Right forelimb (tissue), 1 donor: ENCODE measurements around the gene OCA2.
A peak's percentile ranks its signal among the peaks of the same experiment; 100 is the strongest.
"Not testable (repeated sequence)": the region's sequence is repeated elsewhere in the genome, so short reads cannot be mapped to it uniquely, and the experiment has no call there.

Experiments used
- DNase-seq: peaks from one replicate; pipeline ENCODE4 v3.0.0-alpha.2; 2018

OCA2 gene

DNA sequence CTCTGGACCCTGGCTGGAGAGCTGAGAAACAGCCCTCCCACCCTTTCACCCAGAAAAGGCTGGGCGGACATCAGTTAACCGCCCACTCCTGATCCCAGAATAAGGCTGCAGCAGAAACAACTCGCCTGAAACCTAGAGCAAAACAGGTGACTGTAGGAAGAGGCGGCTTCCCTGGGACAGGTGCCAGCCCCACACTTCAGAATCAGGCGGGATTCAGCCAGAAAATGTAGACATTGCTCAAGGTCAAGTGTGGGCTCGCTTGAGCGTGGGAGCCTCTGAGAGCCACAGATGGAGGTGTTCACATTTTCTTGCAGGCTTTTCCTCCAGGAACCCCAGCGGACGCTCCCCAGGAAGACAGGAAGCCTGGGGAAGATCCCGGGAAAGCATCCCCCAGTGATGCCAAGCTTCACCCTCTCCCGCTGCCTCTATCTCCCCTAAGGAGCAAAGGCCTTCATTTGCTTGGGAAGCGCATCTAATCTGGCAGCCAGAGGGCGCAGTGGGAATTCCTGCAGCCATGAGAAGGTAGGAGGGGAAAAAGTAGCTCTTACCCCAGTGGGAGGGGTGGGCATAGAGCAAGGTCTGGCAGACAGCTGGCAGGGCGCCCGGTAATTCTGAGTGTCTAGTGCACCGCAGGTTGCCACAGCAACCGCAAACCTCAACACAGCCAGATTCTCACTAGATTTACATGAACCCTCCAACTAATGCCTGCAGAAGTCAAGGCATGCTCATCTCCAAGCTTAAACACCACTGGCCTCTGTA is 77.7 kb downstream of the OCA2 start:
- DNase-seq, result no peak

DNA sequence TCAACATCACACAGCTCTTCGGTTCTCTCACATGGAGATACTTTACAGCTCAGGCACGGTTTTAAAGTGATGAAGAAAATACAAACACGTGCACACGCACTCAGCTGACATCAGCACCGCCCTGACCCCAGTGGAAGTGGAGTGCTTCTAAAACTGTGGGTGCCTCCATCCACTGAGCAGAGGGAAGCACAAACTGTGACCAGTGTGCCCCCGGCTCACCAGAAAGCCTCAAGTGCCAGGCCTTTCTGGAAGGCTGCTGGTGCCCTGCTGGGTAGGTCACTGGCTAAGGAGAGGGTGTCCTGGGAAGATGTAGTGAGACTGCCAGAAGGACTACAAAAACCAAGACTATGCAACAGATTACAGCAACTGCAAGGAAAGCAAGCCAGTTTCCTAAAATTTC is 78.5 kb downstream of the OCA2 start:
- DNase-seq, result no peak

DNA sequence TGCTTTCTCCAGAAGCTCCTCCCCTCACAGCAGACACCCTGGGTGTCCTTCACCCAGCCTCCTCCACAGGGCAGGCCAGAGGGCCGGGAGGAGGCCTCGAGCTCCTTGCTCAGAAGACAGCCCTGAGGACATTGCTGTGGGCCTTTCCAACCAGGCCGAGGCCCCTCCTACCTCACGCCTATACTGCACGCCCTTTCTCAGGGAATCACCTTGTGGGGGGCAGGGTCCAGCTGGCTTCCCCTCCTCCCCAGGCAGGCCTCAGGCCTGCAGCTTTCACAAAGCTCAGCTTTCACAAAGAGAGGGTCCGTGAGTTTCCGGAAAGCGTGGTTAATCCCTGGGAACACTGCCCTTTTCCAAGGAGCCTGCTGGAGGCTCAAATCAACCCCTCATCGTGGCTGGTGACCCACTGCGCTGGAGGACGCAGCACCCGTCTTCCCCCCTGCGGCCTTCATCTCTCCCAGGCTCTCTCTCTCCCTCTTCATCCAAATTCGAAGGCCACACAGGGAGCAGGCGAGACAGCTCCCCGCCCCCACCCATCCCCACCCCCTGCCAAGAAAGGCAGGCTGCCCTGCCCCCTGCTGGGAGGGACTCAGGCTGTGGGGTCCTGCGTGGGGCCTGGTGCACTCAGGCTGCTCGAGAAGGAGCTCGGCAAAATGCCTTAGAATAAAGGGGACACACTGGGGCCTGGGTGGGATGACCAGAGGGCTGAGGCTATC is 79.4 kb downstream of the OCA2 start:
- no peak for DNase-seq

DNA sequence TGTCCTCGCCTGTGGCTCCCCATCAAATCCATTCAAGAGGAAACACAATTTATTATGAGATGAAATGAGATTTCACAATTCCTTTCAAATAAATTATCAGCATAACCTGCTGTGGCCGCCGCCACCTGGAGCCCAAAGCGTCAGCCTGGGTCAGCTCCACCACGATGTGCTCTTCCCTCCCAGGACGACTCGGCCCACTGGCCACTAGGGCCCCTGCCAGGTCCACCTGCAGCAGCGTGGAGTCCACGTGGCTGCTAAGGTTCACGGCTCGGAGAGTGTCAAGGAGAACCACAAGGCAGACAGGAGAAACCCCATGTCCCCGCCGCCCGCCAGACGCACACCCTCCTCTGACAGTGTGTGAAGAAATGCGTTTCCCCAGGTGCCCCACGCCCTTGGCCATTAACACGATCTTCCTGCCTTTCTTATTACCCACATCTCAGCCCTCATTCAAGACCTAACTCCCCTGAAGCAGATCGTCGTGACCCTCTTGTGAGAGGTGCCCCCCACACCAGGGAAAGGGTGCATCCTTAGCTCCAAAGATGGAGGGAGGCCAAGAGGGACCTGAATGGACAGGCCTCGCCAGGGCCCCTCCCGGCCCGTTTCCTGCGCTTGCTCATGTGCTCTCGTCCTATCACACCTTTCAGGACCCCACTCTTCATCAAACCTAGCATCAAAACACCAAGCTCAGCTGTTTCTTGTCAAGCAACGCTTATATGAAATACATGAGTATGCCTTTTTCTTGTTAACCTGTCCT is 80.6 kb downstream of the OCA2 start:
- DNase-seq, result no peak

DNA sequence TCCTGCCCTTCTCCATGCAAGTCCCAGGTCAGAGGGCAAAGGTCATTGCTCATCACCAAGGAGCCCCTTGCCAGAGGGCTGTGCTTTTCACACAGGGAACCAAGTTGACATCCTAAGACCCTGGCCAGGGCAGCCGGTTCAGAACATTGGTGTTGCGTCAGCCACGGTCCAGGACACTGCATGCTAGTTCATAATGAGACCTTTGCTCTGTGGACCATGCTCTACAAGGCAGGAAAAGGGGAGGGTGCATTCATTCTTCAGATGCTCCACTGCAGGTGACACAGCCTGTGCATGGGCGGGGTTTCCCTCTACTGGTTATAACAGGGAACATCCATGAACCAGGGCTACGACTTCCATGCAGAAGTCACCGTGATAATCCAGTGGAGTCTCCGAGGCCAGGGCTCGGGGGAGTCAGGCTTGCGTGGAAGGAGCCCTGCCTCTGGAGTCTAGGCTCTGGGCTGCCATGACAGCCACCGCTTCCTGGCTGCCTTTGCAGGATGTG is 81.6 kb downstream of the OCA2 start:
- no peak for DNase-seq

DNA sequence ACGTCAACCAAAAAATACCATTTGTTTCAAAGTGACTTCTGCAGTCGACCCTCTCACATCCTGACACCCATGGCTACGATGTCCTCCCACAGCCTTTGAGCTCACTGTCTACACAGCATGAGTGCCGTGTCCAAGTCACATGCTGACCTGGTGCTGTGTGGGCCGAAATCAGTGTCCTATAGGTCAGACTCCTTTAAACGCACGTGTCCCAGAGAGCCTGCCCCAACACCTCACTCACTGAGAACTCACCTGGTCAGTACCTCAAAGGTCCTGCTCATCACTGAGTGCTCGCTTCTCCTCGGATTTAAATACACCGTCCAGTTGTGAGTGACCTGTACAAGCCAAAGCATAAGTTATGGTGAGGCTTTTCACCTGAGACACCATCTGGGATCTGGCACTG is 83.3 kb downstream of the OCA2 start:
- DNase-seq, result no peak

DNA sequence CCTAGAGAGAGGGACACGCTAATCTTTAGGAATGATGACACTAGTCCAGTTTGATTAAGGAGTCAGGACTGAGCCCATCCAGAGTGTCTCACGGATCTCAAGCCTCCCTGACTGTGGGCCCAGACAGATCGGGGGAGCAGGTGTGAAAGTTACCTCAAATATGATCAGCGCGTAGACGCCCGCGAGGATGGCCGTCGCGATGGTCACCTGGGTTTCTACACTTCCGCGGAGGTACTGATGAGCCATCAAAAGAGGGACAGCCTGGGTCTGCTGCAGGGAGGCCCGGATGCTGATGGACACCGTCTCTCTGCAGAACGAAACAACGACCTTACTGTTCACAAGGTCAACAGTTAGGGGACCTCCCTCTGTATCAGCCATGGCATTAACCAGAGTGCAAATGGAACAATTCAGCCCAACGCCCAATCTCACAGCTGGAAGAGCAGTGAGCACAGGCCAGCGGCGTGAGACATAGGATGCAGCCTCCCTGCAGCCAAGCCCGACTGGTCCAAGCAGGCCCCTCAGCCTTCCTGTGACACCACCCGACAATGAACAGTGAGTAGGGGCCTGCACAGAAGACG is 84.4 kb downstream of the OCA2 start:
- DNase-seq, result no peak

DNA sequence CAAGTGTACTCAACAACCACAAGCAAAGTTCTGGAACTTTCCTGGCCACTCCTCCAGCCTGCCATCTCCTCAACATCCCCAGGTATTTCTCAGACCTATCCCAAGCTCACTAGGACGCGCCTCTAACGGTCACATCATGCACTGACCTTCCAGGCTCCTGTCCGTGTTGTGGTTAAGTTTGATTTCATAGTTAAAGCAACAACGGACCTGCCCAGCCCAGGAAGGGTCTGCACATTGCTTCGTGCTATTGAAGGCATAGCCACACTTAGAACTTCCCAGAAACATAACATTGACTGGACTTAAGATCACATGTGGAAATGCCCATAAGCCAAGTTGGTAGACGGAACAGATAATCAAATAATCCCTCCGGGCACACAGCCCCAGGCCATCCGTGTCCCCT is 85.1 kb downstream of the OCA2 start:
- DNase-seq, result no peak

DNA sequence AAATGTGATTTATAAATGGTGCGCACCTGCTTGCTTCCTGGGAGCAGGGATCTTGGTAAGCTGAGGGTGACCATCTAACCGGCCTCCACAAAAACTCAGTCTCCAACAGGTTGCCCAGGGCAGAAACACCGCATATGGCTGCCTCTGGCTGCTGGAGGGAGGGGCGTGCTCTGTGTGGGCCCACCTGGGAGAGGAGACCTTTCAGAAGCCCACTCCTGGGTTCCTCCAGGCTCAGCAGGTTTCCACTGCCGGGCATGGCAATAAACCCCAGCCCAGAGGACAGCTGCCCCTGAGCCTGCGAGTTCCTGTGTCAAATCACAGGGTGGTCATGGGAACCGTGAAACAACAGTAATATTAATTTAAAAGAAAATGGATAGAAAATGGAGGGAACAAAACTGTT is 85.6 kb downstream of the OCA2 start:
- no peak for DNase-seq

DNA sequence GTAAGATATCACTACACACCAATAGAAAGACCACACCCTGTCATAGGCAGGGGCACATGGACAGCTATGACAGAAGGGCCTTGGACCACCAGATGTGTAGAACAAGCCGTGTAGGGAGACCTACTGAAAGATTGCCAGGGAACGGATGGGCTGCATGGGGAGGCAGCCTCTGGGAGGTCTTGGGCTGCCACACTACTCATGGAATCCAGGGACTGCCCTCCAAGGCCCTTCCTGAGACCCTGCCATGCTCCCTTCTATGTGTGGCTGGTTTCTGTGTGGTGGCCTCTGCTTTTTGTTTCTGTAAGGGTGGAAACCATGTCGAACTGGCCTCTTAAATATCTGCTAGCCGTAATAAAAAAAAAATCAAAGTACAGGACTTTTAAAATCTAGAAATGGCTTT is 86.9 kb downstream of the OCA2 start:
- no peak for DNase-seq

DNA sequence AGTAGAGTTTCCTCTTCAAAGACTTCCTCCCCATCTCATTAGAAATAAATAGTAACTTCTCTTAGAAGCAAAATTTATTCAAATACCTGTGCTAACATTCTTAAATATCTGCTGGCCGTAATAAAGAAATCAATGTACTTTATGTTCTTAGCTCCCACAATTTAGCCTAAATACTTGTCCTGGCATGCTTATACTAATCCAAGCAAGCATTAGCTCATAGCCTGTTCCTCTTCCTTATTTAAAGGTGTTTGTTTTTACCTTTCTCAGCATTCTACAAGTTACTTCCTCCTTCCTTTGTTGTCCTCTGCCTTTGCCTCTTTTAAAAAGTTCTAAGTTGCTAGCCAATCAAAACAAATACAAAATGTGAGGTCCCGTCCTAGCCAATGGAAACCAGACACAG is 90.9 kb downstream of the OCA2 start:
- not testable (repeated sequence) for DNase-seq

DNA sequence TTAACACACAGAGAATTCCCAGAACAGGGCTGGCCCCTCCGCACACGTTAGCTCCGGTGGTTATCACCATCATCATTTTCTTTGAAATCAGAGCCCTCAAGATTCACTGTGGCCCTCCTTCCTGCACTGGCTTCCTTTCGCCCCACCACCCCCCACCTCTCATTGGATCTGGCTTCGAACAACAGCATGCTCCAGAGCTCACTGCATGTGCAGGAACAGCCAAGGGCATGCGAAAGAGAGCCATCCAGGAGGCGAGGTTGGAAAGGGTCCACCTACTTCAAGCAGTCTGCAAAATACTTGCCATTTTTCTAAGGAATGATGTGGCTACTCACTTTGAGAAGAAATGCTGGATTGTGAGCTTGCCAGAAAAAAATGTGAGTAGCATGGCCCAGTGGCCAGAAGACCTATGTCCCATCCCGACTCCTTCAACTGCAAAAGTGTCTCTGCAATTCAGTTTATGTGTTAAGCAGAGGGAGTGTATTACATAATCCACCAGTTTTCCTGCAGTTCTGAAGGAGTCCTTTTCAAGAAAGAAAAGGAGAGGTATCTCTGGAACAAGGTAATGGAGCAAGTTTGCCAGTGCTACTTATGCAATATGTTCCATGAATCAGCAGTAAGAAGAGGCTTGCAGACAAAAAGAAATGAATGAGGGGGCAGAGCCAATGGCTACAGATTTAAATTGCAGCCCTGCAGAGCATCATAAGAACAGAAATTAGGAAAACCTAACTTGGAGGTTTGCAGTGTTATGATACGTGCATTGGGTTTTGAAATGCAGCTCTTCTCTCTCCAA is 92.8 kb downstream of the OCA2 start:
- no peak for DNase-seq

DNA sequence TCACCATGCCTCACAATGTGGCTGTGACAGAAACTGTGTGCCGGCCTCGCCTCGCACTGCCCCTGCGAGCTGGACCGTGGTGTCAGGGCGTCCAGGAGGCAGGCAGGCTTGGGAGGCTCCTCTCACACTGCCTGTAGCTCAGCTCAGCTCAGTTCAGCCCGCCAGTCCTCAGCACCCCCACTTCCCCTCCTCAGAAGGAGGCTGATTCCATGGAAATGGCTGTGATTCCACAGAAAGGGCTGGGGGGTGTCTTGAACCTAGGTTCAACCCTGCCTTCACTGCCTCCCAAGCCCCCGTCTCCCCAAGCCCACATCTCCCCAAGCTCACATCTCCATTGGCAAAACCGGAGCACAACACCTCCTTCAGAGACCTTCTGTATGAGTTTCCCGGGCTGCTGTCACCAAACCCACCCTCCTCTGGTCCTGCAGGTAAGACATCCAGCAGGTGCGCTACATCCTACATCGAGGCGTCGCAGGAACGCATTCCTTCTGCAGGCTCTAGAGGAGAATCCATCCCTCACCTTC is 94.0 kb downstream of the OCA2 start:
- DNase-seq, result no peak

DNA sequence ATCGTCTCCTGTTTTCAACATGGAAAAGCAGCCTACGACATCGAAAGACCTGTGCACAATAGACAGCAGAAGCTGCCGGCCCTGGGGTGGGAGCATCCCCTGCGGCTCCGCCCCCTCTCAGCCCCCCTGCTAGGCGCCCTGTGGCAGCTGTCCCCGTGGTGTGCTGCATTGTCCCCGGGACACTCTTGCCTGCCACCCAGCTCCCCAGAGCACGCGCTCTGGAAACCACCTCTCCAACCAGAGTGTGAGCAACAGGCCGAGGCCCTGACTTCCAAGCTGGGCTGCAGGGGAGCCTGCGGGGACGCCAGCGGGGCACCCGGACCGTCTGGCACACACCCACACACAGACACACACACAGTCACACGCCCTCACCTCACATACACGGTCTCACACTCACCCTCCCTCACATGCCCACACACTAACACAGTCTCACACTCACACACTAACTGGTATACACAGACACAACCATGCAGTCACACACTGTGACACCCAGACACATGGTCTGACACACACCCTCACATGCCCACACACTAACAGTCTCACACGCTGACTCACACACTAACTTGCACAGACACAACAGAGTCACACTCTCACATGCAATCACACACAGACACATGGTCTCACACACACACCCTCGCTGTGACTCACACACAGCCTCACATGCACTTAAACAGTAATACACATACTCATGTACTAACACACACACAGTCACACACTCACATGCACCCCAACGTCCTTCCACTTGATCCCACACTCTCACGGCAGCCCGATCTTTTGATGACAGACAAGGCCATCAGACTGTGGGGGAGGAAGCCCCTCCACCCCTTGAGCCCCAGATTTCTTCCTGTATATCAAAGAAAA is 94.7 kb downstream of the OCA2 start:
- DNase-seq, result peak; percentile 11

DNA sequence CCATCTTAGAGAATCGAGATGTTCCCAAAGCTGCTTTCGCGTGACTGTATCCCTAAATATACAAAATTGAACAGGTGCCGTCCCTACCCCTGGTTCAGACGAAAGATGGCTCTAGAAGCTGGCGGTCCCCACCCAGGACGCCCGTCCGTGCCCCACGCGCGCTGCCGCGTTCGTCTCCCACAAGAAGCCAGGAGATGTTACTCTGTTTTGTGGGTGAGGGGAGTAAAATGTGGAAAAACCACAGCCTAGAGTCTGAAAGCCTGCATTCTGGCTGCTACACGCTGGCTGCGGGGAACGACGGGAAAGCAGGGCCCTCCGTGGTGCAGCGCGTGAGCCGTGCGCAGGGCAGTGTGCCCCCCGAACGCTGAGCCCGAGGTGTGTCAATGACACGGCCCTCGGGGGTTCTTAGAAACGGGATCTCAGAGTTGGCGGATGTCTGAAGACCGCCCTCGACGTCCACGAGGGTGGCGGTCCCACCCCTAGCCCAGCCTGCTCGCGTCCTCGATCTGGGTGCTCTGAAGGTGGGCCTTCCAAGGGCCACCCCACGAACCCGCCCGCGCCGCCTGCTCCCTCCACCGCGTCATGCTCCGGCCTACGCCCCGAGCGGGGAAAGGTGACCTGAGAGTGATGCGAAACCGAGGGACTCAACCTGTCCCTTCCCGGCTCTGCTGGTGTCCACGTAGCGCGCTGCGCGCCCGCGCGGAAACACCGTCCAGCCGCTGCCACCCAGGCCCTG is 95.6 kb downstream of the OCA2 start:
- peak; percentile 26 for DNase-seq

DNA sequence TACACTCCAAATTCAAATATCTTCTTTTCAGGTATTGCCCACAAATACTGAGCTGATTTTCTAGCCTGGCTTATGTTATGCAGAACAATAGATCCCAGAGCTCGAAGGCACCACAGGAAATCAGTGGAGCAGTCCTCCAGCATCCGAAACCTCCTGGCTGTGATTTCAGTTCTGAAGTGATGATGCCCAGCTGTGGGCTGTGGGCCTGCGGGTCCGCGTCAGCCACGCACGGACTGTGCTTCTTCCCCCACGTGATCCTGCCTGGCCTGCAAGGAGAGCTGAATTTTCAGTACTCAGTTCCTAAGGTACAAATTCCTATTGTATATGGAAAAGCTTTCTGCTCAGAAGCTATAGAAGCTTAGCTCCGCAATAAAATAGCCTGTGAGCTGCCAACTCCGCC is 96.2 kb downstream of the OCA2 start:
- no peak for DNase-seq

DNA sequence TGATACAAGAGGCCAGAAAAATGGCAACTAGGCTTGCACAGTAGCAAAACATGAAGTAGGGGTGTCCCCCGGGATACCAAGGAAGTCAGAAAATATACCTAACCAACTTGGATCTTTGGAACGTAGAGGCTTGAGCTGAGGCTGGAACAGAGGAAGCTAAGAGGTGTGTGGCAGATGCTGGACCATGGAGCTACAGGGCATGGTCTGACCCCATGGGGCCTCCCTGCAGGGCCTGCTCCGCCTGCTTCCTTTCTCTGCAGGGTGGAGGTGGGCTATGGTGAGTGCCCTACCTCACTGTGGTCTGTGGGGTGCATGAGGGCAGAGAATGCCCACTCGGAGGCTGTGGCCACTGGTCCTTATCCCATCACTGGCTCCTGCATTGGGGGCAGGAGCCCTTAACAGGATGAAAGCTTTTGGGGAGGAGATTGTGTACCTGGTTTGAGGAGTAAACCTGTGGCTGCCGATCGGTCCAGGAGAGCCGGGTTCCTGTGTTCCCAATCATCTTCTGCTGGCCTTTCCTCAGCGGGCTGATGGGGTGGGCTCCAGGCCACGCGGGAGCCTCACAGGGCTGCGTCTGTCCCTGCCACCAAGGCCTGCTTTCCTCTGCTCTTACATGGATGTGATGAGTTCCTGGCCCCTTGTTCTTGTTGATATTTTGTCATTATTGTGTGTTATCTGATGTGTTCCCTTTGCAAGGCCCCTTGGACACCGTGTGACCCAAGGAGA is 96.8 kb downstream of the OCA2 start:
- no peak for DNase-seq

DNA sequence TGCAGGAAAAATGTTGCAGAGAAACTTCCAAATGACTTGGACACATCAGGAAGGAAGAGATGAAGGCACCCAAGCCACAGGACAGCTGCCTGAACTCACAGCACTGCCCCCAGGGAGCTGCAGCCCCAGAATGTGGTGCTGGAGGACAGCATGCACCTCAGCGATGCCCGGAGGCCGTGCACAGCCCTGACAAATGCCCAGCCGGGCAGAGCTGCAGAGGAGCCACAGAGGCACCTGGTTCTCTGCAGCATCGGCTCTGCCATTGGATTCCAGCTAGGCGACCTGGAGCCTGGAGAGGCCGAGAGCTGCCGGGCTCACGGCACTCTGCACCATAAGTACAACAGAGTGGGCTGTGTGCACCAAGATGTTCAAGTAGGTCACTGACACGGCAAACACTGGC is 97.5 kb downstream of the OCA2 start:
- no peak for DNase-seq

DNA sequence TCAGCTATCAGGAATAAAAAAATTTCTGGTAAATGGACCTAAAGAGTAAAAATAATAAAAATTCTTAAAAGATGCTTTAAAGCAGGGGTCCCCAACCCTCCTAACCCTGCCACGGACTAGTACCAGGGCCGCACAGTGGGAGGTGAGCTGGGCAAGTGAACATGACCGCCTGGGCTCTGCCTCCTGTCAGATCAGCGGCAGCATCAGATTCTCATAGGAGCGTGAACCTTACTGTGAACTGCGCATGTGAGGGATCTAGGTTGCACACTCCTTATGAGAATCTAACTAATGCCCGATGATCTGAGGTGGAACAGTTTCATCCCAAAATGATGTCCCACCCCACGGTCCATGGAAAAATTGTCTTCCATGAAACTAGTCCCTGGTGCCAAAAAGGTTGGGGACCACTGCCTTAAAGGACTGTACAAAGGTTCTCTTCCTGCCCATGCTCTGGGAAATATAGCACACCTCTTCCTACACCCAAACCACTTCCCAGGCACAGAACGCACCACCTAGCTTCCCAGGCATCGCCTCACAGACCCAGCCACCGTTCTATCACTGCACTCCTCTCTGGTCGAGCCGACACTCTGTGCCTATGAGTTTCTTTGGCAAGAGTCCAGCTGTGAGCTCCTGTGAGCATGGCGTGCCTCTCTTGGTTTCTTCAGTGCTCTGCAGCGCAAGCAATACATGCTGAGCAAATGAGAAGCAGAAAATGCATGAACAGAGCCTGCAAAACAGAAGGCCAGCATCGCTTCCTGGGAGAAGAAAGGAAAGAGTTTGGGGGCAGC is 104.9 kb downstream of the OCA2 start:
- no peak for DNase-seq
